OCI-LY7 (cell line): Measurements from ENCODE around the gene ZNRF3.

ENCODE experiments used
- EZH2phosphoT487 ChIP-seq: fragments of 200-600 bp; sonication (generic); IDR thresholded peaks from 2 replicates; pipeline ENCODE4 v1.6.1; 2018; ENCODE audit warnings: low read depth, borderline replicate concordance, mild to moderate bottlenecking, mixed run types, antibody characterized with exemption, low read length, moderate library complexity, mixed read lengths
- TF ChIP-seq, protein P1 (sequence below): fragments of 200-600 bp; sonication (generic); conservative IDR thresholded peaks from 2 replicates; pipeline ENCODE4 v1.5.1; 2014; ENCODE audit warnings: mild to moderate bottlenecking, antibody characterized with exemption, low read length, moderate library complexity, mixed read lengths

DNA sequence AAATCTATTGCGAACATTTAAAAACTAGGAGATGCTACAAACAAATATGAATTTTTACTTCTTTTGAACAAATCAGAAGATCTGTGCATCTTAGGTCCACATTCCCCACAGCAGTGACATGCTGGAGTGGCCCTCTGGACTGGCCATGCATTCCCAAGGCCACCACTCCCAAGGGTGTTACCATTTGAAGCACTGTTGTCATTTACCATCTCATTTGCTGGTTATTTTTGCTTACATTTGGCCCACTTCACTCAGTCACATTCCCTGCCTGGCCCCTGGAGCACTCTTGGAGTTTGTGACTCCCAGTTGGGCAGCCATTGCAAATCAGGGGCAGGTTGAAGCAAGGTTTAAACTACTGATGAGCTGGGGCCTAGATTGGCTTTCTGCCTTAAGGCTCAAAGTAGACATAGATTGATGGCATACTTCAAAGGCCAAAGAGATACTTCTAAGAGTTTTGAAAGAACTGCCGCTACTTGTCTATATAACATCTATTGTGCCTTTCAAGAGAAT, 8.5 kb upstream of the ZNRF3 start:
- TF ChIP-seq, protein P1, sequence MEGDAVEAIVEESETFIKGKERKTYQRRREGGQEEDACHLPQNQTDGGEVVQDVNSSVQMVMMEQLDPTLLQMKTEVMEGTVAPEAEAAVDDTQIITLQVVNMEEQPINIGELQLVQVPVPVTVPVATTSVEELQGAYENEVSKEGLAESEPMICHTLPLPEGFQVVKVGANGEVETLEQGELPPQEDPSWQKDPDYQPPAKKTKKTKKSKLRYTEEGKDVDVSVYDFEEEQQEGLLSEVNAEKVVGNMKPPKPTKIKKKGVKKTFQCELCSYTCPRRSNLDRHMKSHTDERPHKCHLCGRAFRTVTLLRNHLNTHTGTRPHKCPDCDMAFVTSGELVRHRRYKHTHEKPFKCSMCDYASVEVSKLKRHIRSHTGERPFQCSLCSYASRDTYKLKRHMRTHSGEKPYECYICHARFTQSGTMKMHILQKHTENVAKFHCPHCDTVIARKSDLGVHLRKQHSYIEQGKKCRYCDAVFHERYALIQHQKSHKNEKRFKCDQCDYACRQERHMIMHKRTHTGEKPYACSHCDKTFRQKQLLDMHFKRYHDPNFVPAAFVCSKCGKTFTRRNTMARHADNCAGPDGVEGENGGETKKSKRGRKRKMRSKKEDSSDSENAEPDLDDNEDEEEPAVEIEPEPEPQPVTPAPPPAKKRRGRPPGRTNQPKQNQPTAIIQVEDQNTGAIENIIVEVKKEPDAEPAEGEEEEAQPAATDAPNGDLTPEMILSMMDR, result no peak
- no peak for TF ChIP-seq EZH2phosphoT487
